SK-N-SH (cell line): ENCODE data around the gene BMP6. TPM values are rescaled to one million over a fixed set of nuclear protein-coding genes. Genes with fewer than 3 reads are reported as not detected.

Source experiments
- CTCF ChIA-PET: fragments of 300-600, 350-600 bp; formaldehyde crosslinking; extraction: SDS; loops from one replicate; lab custom pipeline; 2021; lab: Yijun Ruan, JAX
- POLR2A ChIA-PET: fragments of 350-600 bp; sonication (Branson Sonifier 250); formaldehyde crosslinking; extraction: SDS; loops from one replicate; lab custom pipeline; 2020; ENCODE audit warnings: antibody characterized with exemption, inconsistent platforms; lab: Yijun Ruan, JAX
- DNase-seq: peaks from one replicate; pipeline ENCODE4 v3.0.0; 2012
- H2AFZ ChIP-seq: fragments of 200-600 bp; sonication (generic); 2 replicates; pipeline ENCODE4 v1.8.1; 2016; ENCODE audit warnings: antibody characterized with exemption, mild to moderate bottlenecking, low read depth
- H3F3A ChIP-seq: fragments of 200-600 bp; sonication (generic); replicated peaks from 2 replicates; pipeline ENCODE3; 2016; ENCODE audit warnings: antibody characterized with exemption, mild to moderate bottlenecking; ENCODE audit not compliant: insufficient read depth
- H3K27ac ChIP-seq, 2 experiments: fragments of 200-500 bp in 1 of 2; fragments of 200-600 bp in 1 of 2; sonication (Bioruptor generic) in 1 of 2; sonication (generic), shearing (Covaris generic) in 1 of 2; 2 replicates each; pipeline versions ENCODE4 v1.5.1 to v1.6.1; 2014 to 2016; ENCODE audit warnings: low read depth in 2 of 2, inconsistent platforms in 1 of 2, low read length in 1 of 2, mild to moderate bottlenecking in 1 of 2, mixed read lengths in 1 of 2
- H3K27me3 ChIP-seq: fragments of 200-600 bp; sonication (generic), shearing (Covaris generic); 2 replicates; pipeline ENCODE4 v1.6.1; 2016; ENCODE audit warnings: mixed run types; ENCODE audit not compliant: insufficient read depth
- H3K36me3 ChIP-seq, 2 experiments: fragments of 200-500 bp in 1 of 2; fragments of 200-600 bp in 1 of 2; sonication (Bioruptor generic) in 1 of 2; sonication (generic) in 1 of 2; replicated peaks in 1 of 2; 2 replicates each; pipeline versions ENCODE3 to v1.5.1; 2014 to 2016; ENCODE audit warnings: low read length in 1 of 2, mild to moderate bottlenecking in 1 of 2; ENCODE audit not compliant: insufficient read depth in 2 of 2, control insufficient read depth in 1 of 2
- H3K4me1 ChIP-seq, 2 experiments: fragments of 200-500 bp in 1 of 2; fragments of 200-600 bp in 1 of 2; sonication (Bioruptor generic) in 1 of 2; sonication (generic), shearing (Covaris generic) in 1 of 2; 2 replicates each; pipeline versions ENCODE4 v1.5.1 to v1.6.1; 2014 to 2016; ENCODE audit warnings: low read depth in 1 of 2, low read length in 1 of 2, mixed run types in 1 of 2; ENCODE audit not compliant: insufficient read depth in 2 of 2, control insufficient read depth in 1 of 2
- H3K4me2 ChIP-seq: fragments of 200-600 bp; sonication (generic), shearing (Covaris generic); 2 replicates; pipeline ENCODE4 v1.6.1; 2017; ENCODE audit warnings: mixed run types
- H3K4me3 ChIP-seq, 2 experiments: fragments of 200-500 bp in 1 of 2; fragments of 200-600 bp in 1 of 2; sonication (Bioruptor generic) in 1 of 2; sonication (generic), shearing (Covaris generic) in 1 of 2; 2 replicates each; pipeline versions ENCODE4 v1.5.1 to v1.8.1; 2014 to 2016; ENCODE audit warnings: low read depth in 2 of 2, inconsistent platforms in 1 of 2, low read length in 1 of 2, mild to moderate bottlenecking in 1 of 2, mixed read lengths in 1 of 2, moderate library complexity in 1 of 2
- H3K79me2 ChIP-seq: fragments of 200-600 bp; sonication (generic); 2 replicates; pipeline ENCODE4 v1.8.1; 2017; ENCODE audit warnings: mild to moderate bottlenecking; ENCODE audit not compliant: insufficient read depth
- H3K9ac ChIP-seq: fragments of 200-600 bp; sonication (generic); 2 replicates; pipeline ENCODE4 v1.6.1; 2017; ENCODE audit warnings: mixed run types
- H3K9me2 ChIP-seq: fragments of 200-600 bp; sonication (generic); 2 replicates; pipeline ENCODE4 v1.6.1; 2017; ENCODE audit warnings: mixed run types
- H3K9me3 ChIP-seq: fragments of 200-600 bp; sonication (generic); 2 replicates; pipeline ENCODE4 v1.6.1; 2017; ENCODE audit warnings: mixed run types, mild to moderate bottlenecking, moderate library complexity
- H4K20me1 ChIP-seq: fragments of 200-600 bp; sonication (generic); 2 replicates; pipeline ENCODE4 v1.6.1; 2017; ENCODE audit warnings: mild to moderate bottlenecking, mixed run types; ENCODE audit not compliant: insufficient read depth
- CTCF ChIP-seq: fragments of 200-600 bp; sonication (generic); IDR thresholded peaks from 2 replicates; pipeline ENCODE4 v1.6.1; 2017; ENCODE audit warnings: antibody characterized with exemption, mild to moderate bottlenecking, moderate library complexity
- EZH2phosphoT487 ChIP-seq: fragments of 200-600 bp; sonication (generic); IDR thresholded peaks from 2 replicates; pipeline ENCODE4 v1.6.1; 2017; ENCODE audit warnings: low read depth, mixed run types, mild to moderate bottlenecking, antibody characterized with exemption, moderate library complexity, borderline replicate concordance
- IRF3 ChIP-seq: fragments of 150-350 bp; IDR thresholded peaks from 2 replicates; pipeline ENCODE4 v1.6.1; 2016; ENCODE audit warnings: mild to moderate bottlenecking, low read depth, low read length
- NFIC ChIP-seq: IDR thresholded peaks from 2 replicates; pipeline ENCODE4 v1.4.0; 2012; ENCODE audit warnings: borderline replicate concordance
- PBX3 ChIP-seq: IDR thresholded peaks from 2 replicates; pipeline ENCODE4; 2012
- RAD21 ChIP-seq: IDR thresholded peaks from 2 replicates; pipeline ENCODE4 v1.6.1; 2012; ENCODE audit warnings: mild to moderate bottlenecking, low read length
- RCOR1 ChIP-seq: fragments of 150-350 bp; IDR thresholded peaks from 2 replicates; pipeline ENCODE4 v1.6.1; 2017; ENCODE audit warnings: antibody characterized with exemption, low read length
- REST ChIP-seq: IDR thresholded peaks from 2 replicates; pipeline ENCODE4 v1.6.1; 2012; ENCODE audit warnings: mild to moderate bottlenecking, low read depth, low read length, moderate library complexity
- SMC3 ChIP-seq: IDR thresholded peaks from 2 replicates; pipeline ENCODE4 v1.6.1; 2012; ENCODE audit warnings: low read depth, low read length, improper control_type of control experiment
- WGBS: methylation state at CpG from one replicate; pipeline ENCODE4 v1.1.6; 2017; ENCODE audit warnings: low lambda C conversion rate; 5-methylcytosine and 5-hydroxymethylcytosine counted together
- polyA plus RNA-seq, 3 experiments: library from polyadenylated mRNA; depleted of rRNA; stranded (reverse); fragments of >200 nt; gene quantifications; 2 replicates each; pipeline ENCODE4 v1.2.3, GENCODE V29; 2012

The BMP6 gene
- polyA plus RNA-seq, 1 of the 3 experiments (the other 2 are of a cell fraction) = not detected

GRCh38 chr6:7879579-7879978, 153.7 kb downstream of the BMP6 start:
- Histone ChIP-seq H4K20me1 (no peaks in the 10 kb centered on the region), H3K4me1 (no peaks in the 10 kb centered on the region), H3K27me3 (no peaks in the 10 kb centered on the region), H3K79me2 (no peaks in the 10 kb centered on the region), H2AFZ (no peak overlapping the region), H3K9me3 (no peaks in the 10 kb centered on the region), H3K27ac (no peak overlapping the region), H3K9ac (no peak overlapping the region), H3K4me2 (no peak overlapping the region), H3K4me3 (no peak overlapping the region), H3K9me2 (no peaks in the 10 kb centered on the region), H3K36me3 (peaks cover 22 to 43% of the 10 kb centered on the region in 2 experiments), H3F3A (peaks cover 3% of the 10 kb centered on the region)
- ChIA-PET CTCF (no interaction called here), POLR2A (no interaction called here)
- 82% methylated on average over 4 of the region's 6 CpGs for WGBS
- no peak for DNase-seq
- no peak for TF ChIP-seq CTCF
- no peak for TF ChIP-seq NFIC
- TF ChIP-seq IRF3 = no peak
- no peak for TF ChIP-seq PBX3
- TF ChIP-seq RCOR1 = no peak
- TF ChIP-seq REST = no peak
- no peak for TF ChIP-seq RAD21
- TF ChIP-seq SMC3 = no peak
- TF ChIP-seq EZH2phosphoT487 = no peak
